SK-N-MC (cell line): Measurements from ENCODE around the gene MRPL44.

Experiments
- EZH2 ChIP-seq: fragments of 200-600 bp; sonication (generic); IDR thresholded peaks from one replicate; pipeline ENCODE4 v1.6.1; 2017; ENCODE audit warnings: antibody characterized with exemption
- FOXP2 ChIP-seq: optimal IDR thresholded peaks from 2 replicates; pipeline ENCODE3; 2011; ENCODE audit warnings: mild to moderate bottlenecking, moderate library complexity; ENCODE audit not compliant: insufficient read depth; ENCODE audit errors: extremely low read length, control extremely low read depth
- POLR2AphosphoS5 ChIP-seq: IDR thresholded peaks from 2 replicates; pipeline ENCODE4 v1.6.1; 2012; ENCODE audit warnings: mild to moderate bottlenecking, low read depth, low read length, borderline replicate concordance

GRCh38 chr2:223922308-223922707, 35.0 kb upstream of the MRPL44 start:
- TF ChIP-seq POLR2AphosphoS5 (no peak), EZH2 (no peak), FOXP2 (no peak)
